OCI-LY3 (cell line): ENCODE results near the gene MTX3.

ENCODE experiments used
- H2AFZ ChIP-seq: fragments of 200-600, 300-600 bp; shearing (Covaris generic); 2 replicates; pipeline ENCODE4 v1.6.0; 2014; ENCODE audit warnings: antibody characterized with exemption, low read depth, low read length
- H3K27ac ChIP-seq: fragments of 200-600, 300-600 bp; sonication (generic); 2 replicates; pipeline ENCODE4 v1.5.1; 2014; ENCODE audit warnings: mild to moderate bottlenecking, low read length, moderate library complexity, mixed read lengths
- H3K27me3 ChIP-seq: fragments of 200-600, 300-600 bp; sonication (generic); 2 replicates; pipeline ENCODE4 v1.6.1; 2014; ENCODE audit warnings: low read depth, low read length, mixed read lengths
- H3K36me3 ChIP-seq: fragments of 200-600, 300-600 bp; sonication (generic); replicated peaks from 2 replicates; pipeline ENCODE3; 2014; ENCODE audit warnings: low read depth, low read length, mixed read lengths
- H3K4me1 ChIP-seq: fragments of 300-600, 200-600 bp; sonication (generic); 2 replicates; pipeline ENCODE4 v1.6.1; 2014; ENCODE audit warnings: low read length, mixed read lengths
- H3K4me2 ChIP-seq: fragments of 200-600, 300-600 bp; sonication (generic); 2 replicates; pipeline ENCODE4 v1.6.1; 2014; ENCODE audit warnings: low read length, mixed read lengths
- H3K4me3 ChIP-seq: fragments of 300-600, 200-600 bp; sonication (generic); 2 replicates; pipeline ENCODE4 v1.5.1; 2014; ENCODE audit warnings: antibody characterized with exemption, mild to moderate bottlenecking, low read length, moderate library complexity
- H3K79me2 ChIP-seq: fragments of 300-600, 200-600 bp; shearing (Covaris generic); 2 replicates; pipeline ENCODE4 v1.6.1; 2014; ENCODE audit warnings: mild to moderate bottlenecking, low read length, mixed read lengths
- H3K9ac ChIP-seq: fragments of 300-600, 200-600 bp; shearing (Covaris generic); 2 replicates; pipeline ENCODE4 v1.6.0; 2014; ENCODE audit warnings: mild to moderate bottlenecking, low read length, moderate library complexity
- H3K9me3 ChIP-seq: fragments of 200-600, 300-600 bp; shearing (Covaris generic); 2 replicates; pipeline ENCODE4 v1.6.1; 2014; ENCODE audit warnings: low read length, mixed read lengths; ENCODE audit not compliant: insufficient read depth
- H4K20me1 ChIP-seq: fragments of 200-600, 300-600 bp; sonication (generic); 2 replicates; pipeline ENCODE4 v1.6.1; 2016; ENCODE audit warnings: low read length, mixed read lengths; ENCODE audit not compliant: insufficient read depth
- EZH2phosphoT487 ChIP-seq: fragments of 200-600 bp; shearing (Covaris generic); IDR thresholded peaks from 2 replicates; pipeline ENCODE4 v1.6.1; 2018; ENCODE audit warnings: antibody characterized with exemption, mixed run types, low read depth
- TF ChIP-seq, protein P1 (sequence below): fragments of 200-600, 300-600 bp; sonication (generic); IDR thresholded peaks from 2 replicates; pipeline ENCODE4 v1.5.1; 2014; ENCODE audit warnings: antibody characterized with exemption, low read length, low read depth

MTX3 gene

DNA sequence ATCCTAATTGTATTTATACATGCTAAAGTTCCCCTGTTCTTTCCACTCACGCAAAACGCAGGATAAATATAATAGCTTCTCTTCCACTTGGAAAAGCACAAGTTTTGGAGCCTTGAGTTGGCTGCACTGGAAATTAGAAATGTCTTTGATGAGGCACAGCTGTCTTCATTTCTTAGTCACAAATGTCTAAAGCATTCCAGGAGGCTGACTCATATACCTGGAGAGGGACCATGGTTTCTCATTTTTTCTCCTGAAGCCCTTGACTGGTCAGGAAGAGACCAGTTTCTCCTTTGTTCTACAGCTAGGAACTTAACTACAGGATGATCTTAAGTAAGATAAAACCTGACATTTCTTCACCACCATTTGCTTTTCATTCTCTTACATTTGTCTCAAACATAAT lies 16.2 kb downstream of the MTX3 start:
- H3K79me2 ChIP-seq, result no peaks in the 10 kb centered on the region
- no peaks in the 10 kb centered on the region for H3K9me3 ChIP-seq
- no peaks in the 10 kb centered on the region for H3K36me3 ChIP-seq
- no peak overlapping the region for H3K27ac ChIP-seq
- no peak overlapping the region for H2AFZ ChIP-seq
- peaks cover 17% of the 10 kb centered on the region; the same call in 1 of the 2 replicates for H3K27me3 ChIP-seq
- no peak for TF ChIP-seq EZH2phosphoT487
- TF ChIP-seq, protein P1, sequence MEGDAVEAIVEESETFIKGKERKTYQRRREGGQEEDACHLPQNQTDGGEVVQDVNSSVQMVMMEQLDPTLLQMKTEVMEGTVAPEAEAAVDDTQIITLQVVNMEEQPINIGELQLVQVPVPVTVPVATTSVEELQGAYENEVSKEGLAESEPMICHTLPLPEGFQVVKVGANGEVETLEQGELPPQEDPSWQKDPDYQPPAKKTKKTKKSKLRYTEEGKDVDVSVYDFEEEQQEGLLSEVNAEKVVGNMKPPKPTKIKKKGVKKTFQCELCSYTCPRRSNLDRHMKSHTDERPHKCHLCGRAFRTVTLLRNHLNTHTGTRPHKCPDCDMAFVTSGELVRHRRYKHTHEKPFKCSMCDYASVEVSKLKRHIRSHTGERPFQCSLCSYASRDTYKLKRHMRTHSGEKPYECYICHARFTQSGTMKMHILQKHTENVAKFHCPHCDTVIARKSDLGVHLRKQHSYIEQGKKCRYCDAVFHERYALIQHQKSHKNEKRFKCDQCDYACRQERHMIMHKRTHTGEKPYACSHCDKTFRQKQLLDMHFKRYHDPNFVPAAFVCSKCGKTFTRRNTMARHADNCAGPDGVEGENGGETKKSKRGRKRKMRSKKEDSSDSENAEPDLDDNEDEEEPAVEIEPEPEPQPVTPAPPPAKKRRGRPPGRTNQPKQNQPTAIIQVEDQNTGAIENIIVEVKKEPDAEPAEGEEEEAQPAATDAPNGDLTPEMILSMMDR, result no peak
- H3K4me1 ChIP-seq, result no peaks in the 10 kb centered on the region
- H3K4me3 ChIP-seq, result no peak overlapping the region
- no peak overlapping the region for H3K9ac ChIP-seq
- no peak overlapping the region for H3K4me2 ChIP-seq
- H4K20me1 ChIP-seq, result no peaks in the 10 kb centered on the region

DNA sequence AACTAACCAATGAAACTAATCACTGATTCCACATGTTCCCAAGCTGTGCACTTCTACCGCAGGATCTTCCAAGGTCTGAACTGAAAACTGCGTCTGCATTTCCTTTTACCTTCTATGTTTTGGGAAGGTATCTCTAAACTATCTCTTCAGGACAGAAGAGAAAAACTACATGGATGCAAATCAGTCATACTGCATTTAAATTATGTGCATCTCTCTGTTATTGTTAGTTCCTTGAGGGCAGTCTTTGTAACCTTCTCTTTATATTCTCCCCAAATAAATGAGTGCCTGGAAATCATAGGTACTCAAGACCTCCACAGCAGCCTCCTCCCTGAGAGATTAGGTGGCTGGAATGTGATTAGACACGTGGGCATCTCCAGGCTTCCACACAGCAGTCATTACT lies 17.1 kb downstream of the MTX3 start:
- no peaks in the 10 kb centered on the region for H3K36me3 ChIP-seq
- H3K9me3 ChIP-seq, result no peaks in the 10 kb centered on the region
- peaks cover 26% of the 10 kb centered on the region for H3K27me3 ChIP-seq
- no peak overlapping the region for H2AFZ ChIP-seq
- H3K79me2 ChIP-seq, result no peaks in the 10 kb centered on the region
- H3K4me3 ChIP-seq, result no peak overlapping the region
- no peak overlapping the region for H3K9ac ChIP-seq
- TF ChIP-seq, protein P1, result no peak
- no peak for TF ChIP-seq EZH2phosphoT487
- H3K4me2 ChIP-seq, result no peak overlapping the region
- no peaks in the 10 kb centered on the region for H4K20me1 ChIP-seq
- no peaks in the 10 kb centered on the region for H3K4me1 ChIP-seq
- H3K27ac ChIP-seq, result no peak overlapping the region

DNA sequence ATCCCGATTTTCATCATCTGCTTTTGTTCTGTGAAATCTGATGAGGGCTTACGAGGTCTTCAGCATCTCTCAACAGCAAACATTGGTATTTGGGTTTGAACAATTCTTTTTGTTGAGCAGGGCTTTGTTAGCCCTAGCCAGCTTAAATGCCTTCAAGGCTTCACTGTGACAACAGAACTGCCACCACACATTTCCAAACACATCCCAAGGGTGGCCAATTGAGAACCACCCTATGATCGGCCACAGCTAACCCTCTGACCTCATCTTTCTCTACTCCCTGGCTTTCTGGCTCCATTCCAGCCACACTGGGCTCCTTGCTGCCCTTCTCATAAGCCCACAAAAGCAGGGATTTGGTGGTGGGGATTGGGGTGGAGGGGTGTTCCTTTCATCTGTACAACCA lies 17.6 kb downstream of the MTX3 start:
- no peak overlapping the region for H2AFZ ChIP-seq
- H4K20me1 ChIP-seq, result no peaks in the 10 kb centered on the region
- H3K9me3 ChIP-seq, result no peaks in the 10 kb centered on the region
- H3K27ac ChIP-seq, result no peak overlapping the region
- no peak overlapping the region for H3K4me2 ChIP-seq
- H3K4me1 ChIP-seq, result no peaks in the 10 kb centered on the region
- H3K79me2 ChIP-seq, result no peaks in the 10 kb centered on the region
- no peak overlapping the region for H3K4me3 ChIP-seq
- no peaks in the 10 kb centered on the region for H3K36me3 ChIP-seq
- TF ChIP-seq, protein P1, result no peak
- TF ChIP-seq EZH2phosphoT487, result no peak
- H3K9ac ChIP-seq, result no peak overlapping the region
- H3K27me3 ChIP-seq, result peaks cover 27% of the 10 kb centered on the region

DNA sequence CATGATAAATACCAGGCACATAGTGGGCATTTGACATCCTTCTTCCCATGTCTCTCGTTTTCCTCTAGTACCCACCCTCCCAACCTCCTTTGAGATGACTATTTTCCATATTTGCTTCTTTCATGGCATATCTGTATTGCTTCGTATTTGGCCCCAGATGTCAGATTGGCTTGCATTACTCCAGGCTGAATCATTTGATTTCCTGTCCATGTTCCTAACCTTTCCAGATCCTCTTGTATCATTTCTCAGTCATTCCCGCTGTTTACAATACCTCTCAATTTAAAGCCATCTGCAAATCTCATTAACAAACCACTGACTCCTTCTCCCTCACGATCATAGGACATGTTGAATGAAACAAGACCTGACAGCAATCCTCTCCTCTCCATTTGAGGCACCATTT lies 19.9 kb downstream of the MTX3 start:
- no peak overlapping the region for H3K4me2 ChIP-seq
- no peaks in the 10 kb centered on the region for H3K4me1 ChIP-seq
- TF ChIP-seq EZH2phosphoT487, result no peak
- TF ChIP-seq, protein P1, result no peak
- H3K9ac ChIP-seq, result no peak overlapping the region
- H2AFZ ChIP-seq, result no peak overlapping the region
- H3K4me3 ChIP-seq, result no peak overlapping the region
- H4K20me1 ChIP-seq, result no peaks in the 10 kb centered on the region
- H3K9me3 ChIP-seq, result no peaks in the 10 kb centered on the region
- H3K27me3 ChIP-seq, result peaks cover 32% of the 10 kb centered on the region
- H3K79me2 ChIP-seq, result no peaks in the 10 kb centered on the region
- no peaks in the 10 kb centered on the region for H3K36me3 ChIP-seq
- H3K27ac ChIP-seq, result no peak overlapping the region
